HepG2 (cell line): ENCODE data around the gene UPK1A. TPM values are rescaled to one million over a fixed set of nuclear protein-coding genes. Genes with fewer than 3 reads are reported as not detected.

ENCODE experiments used
- AKAP8 ChIP-seq: sonication (generic); formaldehyde crosslinking; IDR thresholded peaks from 2 replicates; pipeline ENCODE4 v1.5.1; 2020; ENCODE audit warnings: mild to moderate bottlenecking, missing genetic modification reagents
- CC2D1A ChIP-seq: sonication (generic); formaldehyde crosslinking; IDR thresholded peaks from 2 replicates; pipeline ENCODE4 v1.8.1; 2023; ENCODE audit warnings: mild to moderate bottlenecking, missing genetic modification reagents
- CEBPG ChIP-seq: IDR thresholded peaks from 2 replicates; pipeline ENCODE4 v1.6.1; 2016
- DNMT3B ChIP-seq: conservative IDR thresholded peaks from 2 replicates; pipeline ENCODE4 v1.6.1; 2016; ENCODE audit warnings: missing biosample characterization, control low read depth
- ELF1 ChIP-seq: sonication (generic); formaldehyde crosslinking; IDR thresholded peaks from 2 replicates; pipeline ENCODE4 v1.4.0; 2020; ENCODE audit warnings: missing genetic modification reagents
- GATA4 ChIP-seq: sonication (generic); IDR thresholded peaks from 2 replicates; pipeline ENCODE4 v1.6.1; 2016; ENCODE audit warnings: antibody characterized with exemption, low read depth, borderline replicate concordance
- KDM1A ChIP-seq: IDR thresholded peaks from 2 replicates; pipeline ENCODE4 v1.6.1; 2016; ENCODE audit warnings: missing compliant biosample characterization
- NFKBIZ ChIP-seq: IDR thresholded peaks from 2 replicates; pipeline ENCODE4 v1.6.1; 2018; ENCODE audit warnings: missing genetic modification reagents, missing compliant biosample characterization
- NR2F1 ChIP-seq, 2 experiments: fragments of 450-650 bp in 1 of 2; formaldehyde crosslinking in 1 of 2; IDR thresholded peaks; 2 replicates each; pipeline versions ENCODE4 v1.5.0 to v1.6.1; 2016 to 2020; ENCODE audit warnings: mild to moderate bottlenecking in 1 of 2, missing compliant biosample characterization in 1 of 2, missing genetic modification reagents in 1 of 2, moderate library complexity in 1 of 2
- SP2 ChIP-seq: sonication (generic); formaldehyde crosslinking; IDR thresholded peaks from 2 replicates; pipeline ENCODE4 v1.5.1; 2020; ENCODE audit warnings: mild to moderate bottlenecking, missing genetic modification reagents
- SUZ12 ChIP-seq: fragments of 150-350 bp; IDR thresholded peaks from 2 replicates; pipeline ENCODE4 v1.6.1; 2014; ENCODE audit warnings: low read depth, low read length
- YEATS4 ChIP-seq: sonication (generic); formaldehyde crosslinking; IDR thresholded peaks from 2 replicates; pipeline ENCODE4 v1.4.0; 2020; ENCODE audit warnings: missing genetic modification reagents, borderline replicate concordance
- ZNF431 ChIP-seq: sonication (generic); formaldehyde crosslinking; IDR thresholded peaks from 2 replicates; pipeline ENCODE4 v1.9.0; 2022; ENCODE audit warnings: missing genetic modification reagents, low read depth, mild to moderate bottlenecking, borderline replicate concordance
- ZNF543 ChIP-seq: sonication (generic); formaldehyde crosslinking; IDR thresholded peaks from 2 replicates; pipeline ENCODE4 v1.4.0; 2020; ENCODE audit warnings: mild to moderate bottlenecking, missing genetic modification reagents
- ZNF672 ChIP-seq: sonication (generic); formaldehyde crosslinking; IDR thresholded peaks from 2 replicates; pipeline ENCODE4 v1.8.1; 2022; ENCODE audit warnings: missing genetic modification reagents
- ZNF775 ChIP-seq: sonication (generic); formaldehyde crosslinking; IDR thresholded peaks from 2 replicates; pipeline ENCODE4 v1.4.0; 2020; ENCODE audit warnings: missing genetic modification reagents, mild to moderate bottlenecking, moderate library complexity, borderline replicate concordance
- ZNF850 ChIP-seq: sonication (generic); formaldehyde crosslinking; conservative IDR thresholded peaks from 2 replicates; pipeline ENCODE4 v1.9.0; 2021; ENCODE audit warnings: mild to moderate bottlenecking, missing genetic modification reagents
- ZSCAN12 ChIP-seq: sonication (generic); formaldehyde crosslinking; IDR thresholded peaks from 2 replicates; pipeline ENCODE4 v1.9.0; 2021; ENCODE audit warnings: mild to moderate bottlenecking, missing genetic modification reagents
- polyA plus RNA-seq, 8 experiments: library from polyadenylated mRNA; depleted of rRNA in 3 of 8; stranded (reverse) in 7 of 8; unstranded in 1 of 8; fragments of >200 nt; fragmentation: Illumina TruSeq in 4 of 8; extraction: Trizol in 4 of 8; gene quantifications; 2 replicates each; pipeline versions ENCODE4 v1.2.1 to v1.2.3, GENCODE V29; 2011 to 2016; ENCODE audit warnings: low read depth in 4 of 8, missing spikeins in 1 of 8, mixed read lengths in 1 of 8; ENCODE audit not compliant: insufficient read depth in 1 of 8
- total RNA-seq, 5 experiments: library from RNA; depleted of rRNA; stranded (reverse); fragments of >200 nt; fragmentation: Illumina TruSeq; extraction: Trizol; gene quantifications; 2 replicates each; pipeline ENCODE4 v1.2.3, GENCODE V29; 2016; ENCODE audit warnings: low read depth in 1 of 5
- TF ChIP-seq, protein P1 (sequence below): IDR thresholded peaks from 2 replicates; pipeline ENCODE4 v1.6.1; 2016; ENCODE audit warnings: low read depth, control low read depth
- TF ChIP-seq, protein P2 (sequence below): sonication (generic); formaldehyde crosslinking; IDR thresholded peaks from 2 replicates; pipeline ENCODE4 v1.4.0; 2020; ENCODE audit warnings: missing genetic modification reagents
- TF ChIP-seq, protein P3 (sequence below): sonication (generic); formaldehyde crosslinking; IDR thresholded peaks from 2 replicates; pipeline ENCODE4 v1.4.0; 2020; ENCODE audit warnings: low read depth, missing genetic modification reagents
- TF ChIP-seq, protein P4 (sequence below): sonication (generic); formaldehyde crosslinking; conservative IDR thresholded peaks from 2 replicates; pipeline ENCODE4 v1.8.0; 2022; ENCODE audit warnings: mild to moderate bottlenecking, moderate library complexity, missing genetic modification reagents

UPK1A gene
- total and polyA plus RNA-seq, 2 of the 13 experiments (the other 11 are each of a cell fraction or from before 2014, with no cell fraction given) = 2.9 TPM; not detected in 1

DNA sequence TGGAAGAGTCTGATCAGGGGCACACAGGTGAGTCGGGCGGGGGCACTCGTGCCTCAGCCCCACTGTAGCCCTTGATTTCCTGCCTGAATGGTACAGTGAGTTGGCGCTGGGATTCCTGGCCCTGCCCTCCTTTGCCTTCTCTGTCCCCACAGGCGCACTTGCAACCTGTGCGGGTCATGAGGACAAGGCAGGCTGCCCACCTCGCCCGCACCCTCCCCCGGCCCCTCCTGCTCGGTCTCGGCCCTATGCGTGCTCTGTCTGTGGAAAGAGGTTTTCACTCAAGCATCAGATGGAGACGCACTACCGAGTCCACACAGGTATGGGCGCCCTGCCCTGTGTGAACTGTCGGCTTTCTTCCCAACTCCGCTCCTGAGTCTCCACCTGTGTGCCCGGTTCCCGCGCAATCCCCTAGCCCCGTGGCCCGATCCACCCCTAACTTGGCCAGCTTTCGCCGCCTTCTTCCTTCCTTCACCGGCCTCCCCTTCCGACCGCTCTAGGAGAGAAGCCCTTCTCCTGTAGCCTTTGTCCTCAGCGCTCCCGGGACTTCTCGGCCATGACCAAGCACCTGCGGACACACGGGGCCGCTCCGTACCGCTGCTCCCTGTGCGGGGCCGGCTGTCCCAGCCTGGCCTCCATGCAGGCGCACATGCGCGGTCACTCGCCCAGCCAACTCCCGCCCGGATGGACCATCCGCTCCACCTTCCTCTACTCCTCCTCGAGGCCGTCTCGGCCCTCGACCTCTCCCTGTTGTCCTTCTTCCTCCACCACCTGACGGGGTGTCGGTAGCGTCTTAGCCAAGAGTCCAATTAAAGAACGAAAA lies 49.9 kb downstream of the UPK1A start (continued):
- 0 out of 2 replicates have a peak, but pooled peaks have one; percentile 11 for TF ChIP-seq ZSCAN12
- peak; percentile 80; the same call in 1 of the 2 replicates for TF ChIP-seq ZNF543 (CRISPR knock-in tag)
- no peak for TF ChIP-seq CC2D1A (CRISPR knock-in tag)
- TF ChIP-seq SP2 (CRISPR knock-in tag) = peak; percentile 61; the same call in 1 of the 2 replicates
- TF ChIP-seq, protein P1, sequence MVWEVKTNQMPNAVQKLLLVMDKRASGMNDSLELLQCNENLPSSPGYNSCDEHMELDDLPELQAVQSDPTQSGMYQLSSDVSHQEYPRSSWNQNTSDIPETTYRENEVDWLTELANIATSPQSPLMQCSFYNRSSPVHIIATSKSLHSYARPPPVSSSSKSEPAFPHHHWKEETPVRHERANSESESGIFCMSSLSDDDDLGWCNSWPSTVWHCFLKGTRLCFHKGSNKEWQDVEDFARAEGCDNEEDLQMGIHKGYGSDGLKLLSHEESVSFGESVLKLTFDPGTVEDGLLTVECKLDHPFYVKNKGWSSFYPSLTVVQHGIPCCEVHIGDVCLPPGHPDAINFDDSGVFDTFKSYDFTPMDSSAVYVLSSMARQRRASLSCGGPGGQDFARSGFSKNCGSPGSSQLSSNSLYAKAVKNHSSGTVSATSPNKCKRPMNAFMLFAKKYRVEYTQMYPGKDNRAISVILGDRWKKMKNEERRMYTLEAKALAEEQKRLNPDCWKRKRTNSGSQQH = 0 out of 2 replicates have a peak, but pooled peaks have one; percentile 5
- no peak for TF ChIP-seq DNMT3B (CRISPR knock-in tag)
- 0 out of 2 replicates have a peak, but pooled peaks have one; percentile 49 for TF ChIP-seq ZNF431 (CRISPR knock-in tag)
- TF ChIP-seq CEBPG (CRISPR knock-in tag) = no peak; the same call in 1 of the 2 replicates
- TF ChIP-seq KDM1A (CRISPR knock-in tag) = no peak
- TF ChIP-seq AKAP8 = peak; percentile 60
- TF ChIP-seq, protein P2, sequence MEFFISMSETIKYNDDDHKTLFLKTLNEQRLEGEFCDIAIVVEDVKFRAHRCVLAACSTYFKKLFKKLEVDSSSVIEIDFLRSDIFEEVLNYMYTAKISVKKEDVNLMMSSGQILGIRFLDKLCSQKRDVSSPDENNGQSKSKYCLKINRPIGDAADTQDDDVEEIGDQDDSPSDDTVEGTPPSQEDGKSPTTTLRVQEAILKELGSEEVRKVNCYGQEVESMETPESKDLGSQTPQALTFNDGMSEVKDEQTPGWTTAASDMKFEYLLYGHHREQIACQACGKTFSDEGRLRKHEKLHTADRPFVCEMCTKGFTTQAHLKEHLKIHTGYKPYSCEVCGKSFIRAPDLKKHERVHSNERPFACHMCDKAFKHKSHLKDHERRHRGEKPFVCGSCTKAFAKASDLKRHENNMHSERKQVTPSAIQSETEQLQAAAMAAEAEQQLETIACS = 0 out of 2 replicates have a peak, but pooled peaks have one; percentile 17
- TF ChIP-seq, protein P3, sequence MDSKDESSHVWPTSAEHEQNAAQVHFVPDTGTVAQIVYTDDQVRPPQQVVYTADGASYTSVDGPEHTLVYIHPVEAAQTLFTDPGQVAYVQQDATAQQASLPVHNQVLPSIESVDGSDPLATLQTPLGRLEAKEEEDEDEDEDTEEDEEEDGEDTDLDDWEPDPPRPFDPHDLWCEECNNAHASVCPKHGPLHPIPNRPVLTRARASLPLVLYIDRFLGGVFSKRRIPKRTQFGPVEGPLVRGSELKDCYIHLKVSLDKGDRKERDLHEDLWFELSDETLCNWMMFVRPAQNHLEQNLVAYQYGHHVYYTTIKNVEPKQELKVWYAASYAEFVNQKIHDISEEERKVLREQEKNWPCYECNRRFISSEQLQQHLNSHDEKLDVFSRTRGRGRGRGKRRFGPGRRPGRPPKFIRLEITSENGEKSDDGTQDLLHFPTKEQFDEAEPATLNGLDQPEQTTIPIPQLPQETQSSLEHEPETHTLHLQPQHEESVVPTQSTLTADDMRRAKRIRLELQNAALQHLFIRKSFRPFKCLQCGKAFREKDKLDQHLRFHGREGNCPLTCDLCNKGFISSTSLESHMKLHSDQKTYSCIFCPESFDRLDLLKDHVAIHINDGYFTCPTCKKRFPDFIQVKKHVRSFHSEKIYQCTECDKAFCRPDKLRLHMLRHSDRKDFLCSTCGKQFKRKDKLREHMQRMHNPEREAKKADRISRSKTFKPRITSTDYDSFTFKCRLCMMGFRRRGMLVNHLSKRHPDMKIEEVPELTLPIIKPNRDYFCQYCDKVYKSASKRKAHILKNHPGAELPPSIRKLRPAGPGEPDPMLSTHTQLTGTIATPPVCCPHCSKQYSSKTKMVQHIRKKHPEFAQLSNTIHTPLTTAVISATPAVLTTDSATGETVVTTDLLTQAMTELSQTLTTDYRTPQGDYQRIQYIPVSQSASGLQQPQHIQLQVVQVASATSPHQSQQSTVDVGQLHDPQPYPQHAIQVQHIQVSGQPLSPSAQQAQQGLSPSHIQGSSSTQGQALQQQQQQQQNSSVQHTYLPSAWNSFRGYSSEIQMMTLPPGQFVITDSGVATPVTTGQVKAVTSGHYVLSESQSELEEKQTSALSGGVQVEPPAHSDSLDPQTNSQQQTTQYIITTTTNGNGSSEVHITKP (CRISPR knock-in tag) = no peak
- TF ChIP-seq, protein P4, sequence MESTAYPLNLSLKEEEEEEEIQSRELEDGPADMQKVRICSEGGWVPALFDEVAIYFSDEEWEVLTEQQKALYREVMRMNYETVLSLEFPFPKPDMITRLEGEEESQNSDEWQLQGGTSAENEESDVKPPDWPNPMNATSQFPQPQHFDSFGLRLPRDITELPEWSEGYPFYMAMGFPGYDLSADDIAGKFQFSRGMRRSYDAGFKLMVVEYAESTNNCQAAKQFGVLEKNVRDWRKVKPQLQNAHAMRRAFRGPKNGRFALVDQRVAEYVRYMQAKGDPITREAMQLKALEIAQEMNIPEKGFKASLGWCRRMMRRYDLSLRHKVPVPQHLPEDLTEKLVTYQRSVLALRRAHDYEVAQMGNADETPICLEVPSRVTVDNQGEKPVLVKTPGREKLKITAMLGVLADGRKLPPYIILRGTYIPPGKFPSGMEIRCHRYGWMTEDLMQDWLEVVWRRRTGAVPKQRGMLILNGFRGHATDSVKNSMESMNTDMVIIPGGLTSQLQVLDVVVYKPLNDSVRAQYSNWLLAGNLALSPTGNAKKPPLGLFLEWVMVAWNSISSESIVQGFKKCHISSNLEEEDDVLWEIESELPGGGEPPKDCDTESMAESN = 0 out of 2 replicates have a peak, but pooled peaks have one; percentile 2
- TF ChIP-seq NFKBIZ (CRISPR knock-in tag) = no peak
- no peak for TF ChIP-seq NR2F1 (CRISPR knock-in tag; IDR thresholded peaks at IDR 0.05)
- no peak for TF ChIP-seq ZNF775
- TF ChIP-seq YEATS4 (CRISPR knock-in tag) = no peak
- TF ChIP-seq ZNF672 (CRISPR knock-in tag) = no peak; the same call in 1 of the 2 replicates
- no peak for TF ChIP-seq ZNF850 (CRISPR knock-in tag)
- no peak for TF ChIP-seq SUZ12
- peak; percentile 30; the same call in 1 of the 2 replicates for TF ChIP-seq ELF1 (CRISPR knock-in tag)
- TF ChIP-seq GATA4 = no peak
